Ishikawa (cell line): Measurements from ENCODE around the gene ZBTB44.

Experiments
- CEBPB ChIP-seq: IDR thresholded peaks from 2 replicates; pipeline ENCODE4 v1.6.1; 2012
- FOXM1 ChIP-seq: IDR thresholded peaks from 2 replicates; pipeline ENCODE4 v1.6.1; 2012; ENCODE audit warnings: low read depth, borderline replicate concordance
- MAX ChIP-seq: IDR thresholded peaks from 2 replicates; pipeline ENCODE4 v1.6.1; 2012
- RAD21 ChIP-seq: IDR thresholded peaks from 2 replicates; pipeline ENCODE4 v1.6.1; 2012; ENCODE audit warnings: low read depth
- REST ChIP-seq: IDR thresholded peaks from 2 replicates; pipeline ENCODE4 v1.6.1; 2012; ENCODE audit warnings: low read depth, mild to moderate bottlenecking
- TAF1 ChIP-seq: IDR thresholded peaks from 2 replicates; pipeline ENCODE4 v1.6.1; 2012; ENCODE audit warnings: low read depth, mild to moderate bottlenecking
- YY1 ChIP-seq: IDR thresholded peaks from 2 replicates; pipeline ENCODE4 v1.6.1; 2012; ENCODE audit warnings: low read depth
- TF ChIP-seq, protein P1 (sequence below): IDR thresholded peaks from 2 replicates; pipeline ENCODE4 v1.6.1; 2012

GRCh38 chr11:130214861-130215530 is 99.7 kb downstream of the ZBTB44 start:
- TF ChIP-seq, protein P1, sequence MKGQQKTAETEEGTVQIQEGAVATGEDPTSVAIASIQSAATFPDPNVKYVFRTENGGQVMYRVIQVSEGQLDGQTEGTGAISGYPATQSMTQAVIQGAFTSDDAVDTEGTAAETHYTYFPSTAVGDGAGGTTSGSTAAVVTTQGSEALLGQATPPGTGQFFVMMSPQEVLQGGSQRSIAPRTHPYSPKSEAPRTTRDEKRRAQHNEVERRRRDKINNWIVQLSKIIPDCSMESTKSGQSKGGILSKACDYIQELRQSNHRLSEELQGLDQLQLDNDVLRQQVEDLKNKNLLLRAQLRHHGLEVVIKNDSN: no peak
- TF ChIP-seq RAD21 (no peak), YY1 (no peak), TAF1 (no peak), CEBPB (no peak), MAX (no peak), FOXM1 (no peak), REST (no peak)
